Measurements from ENCODE around the gene LRP5.

DNA sequence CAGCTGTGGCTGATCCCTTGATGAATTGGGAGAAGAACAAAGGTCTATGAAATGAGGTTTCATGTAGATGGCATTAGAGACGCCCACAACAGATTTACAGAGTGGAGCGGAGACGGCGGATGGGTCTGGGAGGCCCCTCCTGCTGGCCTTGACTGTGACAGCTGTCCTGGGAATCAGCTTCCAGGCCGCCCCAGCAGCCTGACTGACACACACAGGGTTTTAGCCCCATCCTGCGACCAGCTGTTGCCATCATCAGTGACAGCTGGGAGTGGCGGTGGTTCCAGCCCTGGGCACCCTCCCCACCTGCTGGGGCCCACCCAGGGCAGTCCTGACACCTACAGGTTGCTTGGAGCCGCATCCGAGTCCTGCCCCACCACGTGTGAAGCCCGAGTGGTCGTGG lies 84.1 kb downstream of the LRP5 start:
- TF ChIP-seq POLR2A (IDR thresholded peaks at IDR 0.05; ENCODE audit: low read depth, low read length) (no peak), POLR2AphosphoS5 (IDR thresholded peaks at IDR 0.05; ENCODE audit: low read depth, low read length) (no peak)

Data from GM12892 (cell line).